ENCODE results near the gene TBX18.

DNA sequence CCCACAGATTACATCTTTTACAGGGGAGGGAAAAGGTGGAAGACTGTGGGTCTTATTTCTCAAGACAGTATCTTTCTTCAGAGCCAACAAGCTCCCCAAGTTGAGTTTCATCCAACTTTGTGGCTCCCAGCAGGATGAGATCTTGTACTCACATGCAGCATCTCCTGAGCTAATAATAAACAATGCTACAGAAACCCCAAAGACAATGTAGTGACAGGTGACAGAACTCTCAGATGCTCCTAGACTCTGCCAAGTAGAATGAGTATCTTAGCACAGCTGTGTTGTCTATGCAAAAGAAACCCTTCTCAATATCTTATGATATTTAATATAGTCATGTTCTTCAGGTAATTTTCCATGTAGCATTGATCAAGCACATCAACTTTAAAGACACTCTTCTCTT, 90.0 kb downstream of the TBX18 start:
- TF ChIP-seq, protein P1, sequence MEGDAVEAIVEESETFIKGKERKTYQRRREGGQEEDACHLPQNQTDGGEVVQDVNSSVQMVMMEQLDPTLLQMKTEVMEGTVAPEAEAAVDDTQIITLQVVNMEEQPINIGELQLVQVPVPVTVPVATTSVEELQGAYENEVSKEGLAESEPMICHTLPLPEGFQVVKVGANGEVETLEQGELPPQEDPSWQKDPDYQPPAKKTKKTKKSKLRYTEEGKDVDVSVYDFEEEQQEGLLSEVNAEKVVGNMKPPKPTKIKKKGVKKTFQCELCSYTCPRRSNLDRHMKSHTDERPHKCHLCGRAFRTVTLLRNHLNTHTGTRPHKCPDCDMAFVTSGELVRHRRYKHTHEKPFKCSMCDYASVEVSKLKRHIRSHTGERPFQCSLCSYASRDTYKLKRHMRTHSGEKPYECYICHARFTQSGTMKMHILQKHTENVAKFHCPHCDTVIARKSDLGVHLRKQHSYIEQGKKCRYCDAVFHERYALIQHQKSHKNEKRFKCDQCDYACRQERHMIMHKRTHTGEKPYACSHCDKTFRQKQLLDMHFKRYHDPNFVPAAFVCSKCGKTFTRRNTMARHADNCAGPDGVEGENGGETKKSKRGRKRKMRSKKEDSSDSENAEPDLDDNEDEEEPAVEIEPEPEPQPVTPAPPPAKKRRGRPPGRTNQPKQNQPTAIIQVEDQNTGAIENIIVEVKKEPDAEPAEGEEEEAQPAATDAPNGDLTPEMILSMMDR (IDR thresholded peaks at IDR 0.05): no peak
- no peak for TF ChIP-seq POLR2A (IDR thresholded peaks at IDR 0.05)

All from adrenal gland (tissue), 5 donors.